ENCODE measurements around the gene KDM4B.
"Not testable (repeated sequence)": the region's sequence is repeated elsewhere in the genome, so short reads cannot be mapped to it uniquely, and the experiment has no call there.

The KDM4B gene

DNA sequence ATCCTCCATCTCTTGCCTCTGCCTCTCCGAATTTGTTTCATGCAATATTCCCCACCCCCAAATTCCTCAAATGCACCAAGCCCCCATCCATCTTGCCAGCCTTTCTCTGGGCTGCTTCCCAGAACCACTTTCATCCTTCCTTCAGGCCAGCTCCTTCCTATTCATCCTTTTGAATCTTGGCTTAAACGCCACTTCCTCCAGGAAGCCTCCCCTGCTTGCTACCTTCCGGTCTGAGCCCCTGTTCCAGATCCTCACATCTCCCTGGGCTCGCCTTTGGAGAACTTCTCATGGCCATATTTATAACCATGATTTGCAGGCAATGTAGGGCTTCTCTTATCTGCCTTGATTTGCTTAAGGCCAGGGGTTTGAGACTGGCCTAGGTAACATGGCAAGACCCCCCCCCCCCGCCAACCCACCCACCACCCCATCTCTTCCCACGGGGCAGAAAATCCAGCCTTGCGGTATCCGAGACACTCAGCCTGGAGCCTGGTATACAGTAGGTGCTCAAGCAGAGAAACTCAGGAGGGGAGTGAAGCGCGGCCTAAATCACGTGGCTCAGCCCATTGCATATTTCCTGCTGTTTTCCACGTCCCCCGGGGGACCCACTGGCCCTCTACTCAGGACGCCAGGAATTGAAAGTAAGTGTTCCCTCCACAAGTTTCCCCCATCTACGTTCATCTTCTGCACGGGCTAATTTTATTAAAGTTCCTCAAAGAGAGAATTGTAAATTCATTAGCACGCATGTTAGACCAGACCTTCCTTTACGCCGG, 219.8 kb downstream of the KDM4B start:
- no peak for DNase-seq

DNA sequence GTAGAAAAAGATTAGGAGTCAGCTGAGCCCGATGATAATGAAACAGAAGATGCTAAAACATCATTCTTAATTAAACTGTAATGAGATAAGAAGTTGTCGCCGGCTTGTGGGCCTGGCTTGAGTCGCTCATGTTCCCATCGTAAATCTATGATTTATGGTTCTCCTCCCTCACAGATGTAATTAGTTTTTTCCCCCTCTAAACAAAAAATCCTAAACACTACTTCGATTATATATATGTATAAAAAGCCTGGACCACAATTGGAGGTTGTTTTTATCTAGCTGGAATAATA, 220.3 kb downstream of the KDM4B start:
- no peak for DNase-seq

DNA sequence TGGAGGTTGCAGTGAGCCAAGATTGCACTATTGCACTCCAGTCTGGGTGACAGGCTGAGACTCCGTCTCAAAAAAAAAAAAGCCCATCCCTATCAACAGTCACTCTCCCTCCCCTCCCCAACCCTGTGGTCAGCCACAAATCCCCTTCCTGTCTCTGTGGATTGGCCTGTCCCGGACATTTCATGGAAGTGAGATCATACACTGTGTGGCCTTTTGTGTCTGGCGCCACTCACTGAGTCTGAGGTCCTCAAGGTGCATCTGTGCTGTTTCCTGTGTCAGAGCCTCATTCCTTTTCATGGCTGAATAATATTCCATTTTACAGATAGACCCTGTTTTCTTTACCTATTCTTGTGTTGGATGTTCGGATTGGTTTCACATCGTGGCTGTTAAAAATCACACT, 222.2 kb downstream of the KDM4B start:
- no peak for DNase-seq

DNA sequence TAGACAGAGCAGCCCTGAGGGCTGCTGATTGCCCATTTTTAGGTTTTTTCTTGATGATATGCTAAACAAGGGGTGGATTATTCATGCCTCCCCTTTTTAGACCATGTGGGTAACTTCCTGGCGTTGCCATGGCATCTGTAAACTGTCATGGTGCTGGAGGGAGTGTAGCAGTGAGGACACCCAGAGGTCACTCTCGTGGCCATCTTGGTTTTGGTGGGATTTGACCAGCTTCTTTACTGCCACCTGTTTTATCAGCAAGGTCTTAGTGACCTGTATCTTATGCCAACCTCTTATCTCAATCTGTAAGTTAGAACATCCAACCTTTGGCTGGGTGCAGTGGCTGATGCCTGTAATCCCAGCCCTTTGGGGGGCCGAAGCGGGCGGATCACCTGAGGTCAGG, 223.7 kb downstream of the KDM4B start:
- no peak for DNase-seq

DNA sequence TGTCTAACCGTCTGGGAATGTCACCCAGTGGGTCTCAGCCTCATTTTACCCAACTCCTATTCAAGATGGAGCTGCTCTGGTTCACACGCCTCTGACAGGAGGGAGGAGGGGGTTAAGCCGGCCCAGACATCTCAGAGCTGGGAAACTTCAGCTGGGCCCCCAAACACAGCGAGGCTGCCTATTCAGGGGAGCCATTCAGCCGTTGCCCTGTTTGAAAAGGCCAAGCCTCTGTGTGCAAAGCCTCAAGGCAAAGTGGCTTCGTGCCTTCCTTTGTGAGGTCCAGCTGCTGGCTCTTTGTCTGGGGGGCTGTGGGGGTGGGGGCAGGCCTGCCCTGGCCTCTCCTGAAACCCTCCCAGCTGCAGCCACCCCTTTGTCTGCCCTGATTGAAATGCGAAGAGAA, 224.3 kb downstream of the KDM4B start:
- DNase-seq: no peak

DNA sequence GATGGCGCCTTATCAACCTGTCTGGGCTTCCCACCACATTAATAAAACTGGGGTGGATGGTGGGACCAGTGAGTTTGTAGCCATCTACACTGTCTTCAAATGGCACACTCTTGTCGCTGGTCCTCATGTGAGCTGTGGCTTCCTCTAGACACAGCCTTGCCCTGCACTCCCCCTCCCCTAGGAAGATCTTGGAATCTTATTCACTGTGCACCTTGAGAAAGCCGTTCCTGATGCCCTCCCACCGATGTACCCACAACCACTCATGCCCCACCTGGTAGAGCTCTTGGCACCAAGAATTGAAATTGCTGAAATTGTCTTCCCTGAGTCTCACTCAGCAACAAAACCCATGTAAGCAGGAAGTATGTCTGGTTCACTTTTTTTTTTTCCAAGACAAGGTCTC, 225.7 kb downstream of the KDM4B start:
- DNase-seq: no peak

DNA sequence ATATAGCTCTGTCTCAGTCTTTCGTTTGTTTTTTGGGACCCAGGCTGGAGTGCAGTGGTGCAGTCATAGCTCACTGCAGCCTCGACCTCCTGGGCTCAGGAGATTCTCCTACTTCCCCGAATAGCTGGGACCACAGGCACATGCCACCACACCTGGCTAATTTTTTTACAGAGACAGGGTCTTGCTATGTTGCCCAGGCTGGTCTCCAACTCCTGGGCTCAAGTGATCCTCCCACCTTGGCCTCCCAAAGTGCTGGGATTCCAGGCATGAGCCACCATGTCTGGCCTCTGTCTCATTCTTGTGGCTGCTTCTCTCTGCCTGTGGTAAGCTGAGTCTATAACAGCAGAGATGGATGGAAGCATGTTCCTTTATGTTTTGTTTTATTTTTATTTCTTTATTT, 226.7 kb downstream of the KDM4B start:
- not testable (repeated sequence) for DNase-seq

DNA sequence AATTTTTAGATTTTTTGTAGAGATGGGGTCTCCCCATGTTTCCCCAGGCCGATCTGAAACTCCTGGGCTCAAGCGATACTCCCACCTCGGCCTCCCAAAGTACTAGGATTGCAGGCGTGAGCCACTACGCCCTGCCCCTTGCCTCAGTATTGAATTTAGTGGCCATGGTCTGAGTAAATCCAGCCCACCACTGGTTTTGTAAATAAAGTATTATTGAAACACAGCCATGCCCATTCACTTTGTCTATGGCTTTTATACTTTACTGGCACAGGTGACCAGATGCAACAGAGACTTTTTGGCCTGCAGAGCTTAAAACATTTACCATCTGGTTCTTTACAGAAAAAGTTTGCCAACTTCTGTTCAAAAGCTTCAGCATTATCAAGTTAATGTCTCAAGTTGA, 227.9 kb downstream of the KDM4B start:
- DNase-seq: no peak

DNA sequence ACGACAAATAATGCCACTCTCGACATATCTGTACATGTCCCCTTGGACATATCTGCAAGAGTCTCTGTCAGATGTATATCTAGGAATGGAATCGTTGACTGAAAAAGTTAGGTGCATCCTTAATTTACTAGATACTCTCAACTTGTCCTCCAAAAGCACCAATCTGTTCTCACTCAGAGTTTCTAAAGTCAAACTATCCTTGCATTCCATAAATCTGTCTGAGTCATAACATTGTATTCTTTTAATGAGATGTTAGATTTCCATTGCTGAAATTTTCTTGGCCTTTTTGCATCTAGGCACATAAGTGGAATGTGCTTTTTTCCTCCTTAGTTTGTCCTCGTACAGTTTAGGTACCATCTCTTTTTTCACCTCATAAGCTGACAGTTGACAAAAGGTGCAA, 231.9 kb downstream of the KDM4B start:
- DNase-seq: peak; percentile 19

DNA sequence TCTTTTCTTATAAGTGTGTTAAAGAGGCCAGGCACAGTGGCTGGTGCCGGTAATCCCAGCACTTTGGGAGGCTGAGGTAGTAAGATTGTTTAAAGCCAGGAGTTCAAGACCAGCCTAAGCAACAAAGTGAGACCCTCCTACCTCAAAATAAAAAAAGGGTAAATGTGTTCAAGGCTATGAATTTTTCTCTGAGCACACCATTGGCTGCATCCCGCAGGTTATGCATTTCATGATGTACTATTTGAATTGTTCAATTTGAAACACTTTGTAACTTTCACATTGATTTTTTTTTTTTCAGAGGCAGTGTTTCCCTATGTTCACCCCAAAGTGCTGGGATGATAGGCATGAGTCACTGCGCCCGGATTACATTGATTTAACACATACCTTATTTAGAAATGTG, 233.6 kb downstream of the KDM4B start:
- no peak for DNase-seq
